ENCODE results near the gene EMC8.
A peak's percentile ranks its signal among the peaks of the same experiment; 100 is the strongest.
"Not testable (repeated sequence)": the region's sequence is repeated elsewhere in the genome, so short reads cannot be mapped to it uniquely, and the experiment has no call there.

The EMC8 gene

DNA sequence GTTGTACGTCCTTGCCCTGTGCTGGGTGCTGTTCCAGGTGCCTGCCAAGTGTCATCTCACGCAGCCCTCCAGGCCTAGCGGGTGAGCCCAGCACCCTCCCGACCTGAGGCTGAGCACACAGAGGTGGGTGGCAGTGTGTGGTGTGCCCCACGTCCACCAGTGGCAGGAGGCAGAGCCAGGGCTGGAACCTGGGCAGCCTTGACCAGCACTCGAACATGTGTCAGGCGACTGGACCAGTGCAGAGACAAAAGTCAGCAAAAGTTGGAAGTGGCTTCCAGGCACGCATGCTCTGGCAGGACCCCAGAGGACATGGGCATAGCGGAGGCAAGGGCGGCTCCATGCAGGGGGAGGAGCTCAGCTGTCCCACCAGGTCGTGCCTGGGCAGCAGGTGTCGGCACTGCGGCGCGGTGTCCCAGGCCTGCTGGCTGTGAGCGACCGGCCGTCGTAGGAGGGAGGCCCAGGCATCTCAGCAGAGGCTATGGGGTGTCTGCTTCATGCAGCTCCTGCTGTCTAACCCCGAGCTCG, 35.9 kb upstream of the EMC8 start:
- no peak for DNase-seq (ENCODE audit: low read depth in 1 of 2, low spot score in 1 of 2)

DNA sequence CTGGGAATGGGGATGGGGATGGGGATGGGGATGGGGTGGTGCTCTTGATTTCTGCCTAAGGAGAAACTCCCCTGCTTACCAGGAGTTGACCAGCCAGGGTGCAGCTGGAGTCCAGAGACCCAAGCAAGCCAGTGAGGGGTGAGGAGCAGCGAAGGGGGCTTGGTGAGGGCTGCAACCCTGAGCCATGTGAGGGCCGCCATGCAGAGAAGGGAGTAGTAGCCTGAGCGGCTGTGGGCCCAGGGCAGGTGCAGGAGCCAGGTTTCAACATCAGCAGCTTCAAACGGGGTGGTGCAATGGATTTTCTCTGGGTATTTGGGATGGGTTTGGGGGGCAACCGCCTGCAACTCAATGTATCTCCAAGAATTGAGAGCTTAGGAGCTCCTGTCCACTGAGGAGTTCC, 35.4 kb upstream of the EMC8 start:
- no peak for DNase-seq (ENCODE audit: low read depth in 1 of 2, low spot score in 1 of 2)

DNA sequence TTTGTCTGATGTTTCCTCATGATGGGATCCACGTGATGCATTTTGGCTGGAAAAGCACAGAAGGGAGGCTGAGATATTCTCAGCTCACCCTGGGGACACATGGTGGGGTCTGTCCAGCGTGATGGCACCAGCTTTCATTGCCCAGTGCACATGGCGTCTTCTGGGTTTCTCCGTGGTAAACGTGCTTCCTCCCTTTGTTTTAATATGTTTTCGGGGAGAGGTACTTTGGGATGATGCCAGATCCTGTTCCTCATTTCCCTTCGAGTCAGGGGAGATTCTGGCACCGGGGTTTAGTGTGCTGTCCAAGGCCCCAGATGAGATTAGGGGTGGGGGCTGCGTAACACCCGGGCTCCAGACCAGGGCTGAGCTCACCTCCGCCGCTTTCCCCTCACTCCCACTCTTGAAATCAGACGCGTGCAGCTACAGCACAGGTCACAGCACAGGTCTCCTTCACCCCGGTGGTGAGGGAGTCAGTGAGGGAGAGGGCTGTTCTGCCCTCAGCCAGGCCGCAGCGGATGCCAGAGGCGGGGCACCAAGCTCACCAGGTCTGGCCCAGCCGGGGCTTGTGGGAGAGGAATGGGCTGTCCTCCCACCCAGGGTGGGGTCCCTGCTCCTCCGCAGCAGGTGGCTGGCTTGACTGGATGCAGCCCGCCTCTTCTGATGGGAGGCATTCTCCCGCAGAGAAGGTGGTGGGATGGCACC, 34.0 kb upstream of the EMC8 start:
- no peak for DNase-seq (ENCODE audit: low read depth in 1 of 2, low spot score in 1 of 2)

DNA sequence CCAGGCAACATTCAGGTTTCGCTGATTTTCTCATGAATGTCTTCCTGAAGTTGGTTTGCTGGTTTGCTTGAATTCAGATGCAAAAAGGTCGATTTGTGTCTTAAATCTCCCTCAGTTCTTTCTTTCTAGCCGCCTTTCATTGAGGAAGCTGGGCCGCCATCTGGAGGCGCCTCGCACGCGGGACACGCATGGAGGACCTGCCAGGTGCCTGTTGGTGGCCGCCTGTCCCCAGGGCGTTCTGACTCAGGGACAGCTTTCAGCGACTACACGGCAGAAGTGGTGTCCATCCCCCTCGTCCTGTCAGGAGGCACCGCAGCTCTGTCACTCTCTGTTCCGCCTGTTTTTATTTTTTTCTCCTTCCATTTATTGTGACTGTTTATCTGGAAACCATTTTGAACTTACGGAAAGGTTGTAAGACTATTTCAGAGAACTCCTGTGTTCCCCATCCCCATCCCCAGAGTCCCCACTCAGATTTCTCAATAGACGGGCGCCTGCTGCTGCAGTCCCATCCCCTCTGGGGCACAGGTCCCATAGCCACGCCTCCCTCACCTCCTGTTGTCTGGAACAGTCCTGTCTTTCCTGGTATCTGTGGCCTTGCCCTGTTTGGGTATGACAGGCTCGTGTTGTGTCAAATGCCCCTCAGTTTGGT, 33.4 kb upstream of the EMC8 start:
- DNase-seq (ENCODE audit: low read depth in 1 of 2, low spot score in 1 of 2), result no peak

DNA sequence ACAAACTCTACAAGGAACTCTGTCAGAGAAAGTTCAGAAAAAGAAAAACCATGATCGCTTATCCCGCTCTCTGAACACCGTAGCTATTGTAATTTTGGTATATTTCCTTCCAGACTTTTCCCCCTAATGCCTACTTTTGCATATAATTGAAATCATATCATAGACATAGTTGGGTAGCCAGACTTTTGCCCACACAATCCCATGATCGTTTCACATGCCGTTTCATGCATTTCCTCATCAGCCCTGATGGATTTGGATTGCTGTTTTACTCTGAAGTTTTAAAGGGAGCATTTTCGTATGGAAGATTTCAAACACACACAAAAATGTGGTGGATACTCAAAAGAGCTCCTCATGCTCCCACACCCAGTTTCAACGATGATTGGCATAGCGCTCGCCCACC, 31.5 kb upstream of the EMC8 start:
- DNase-seq (ENCODE audit: low read depth in 1 of 2, low spot score in 1 of 2), result no peak

DNA sequence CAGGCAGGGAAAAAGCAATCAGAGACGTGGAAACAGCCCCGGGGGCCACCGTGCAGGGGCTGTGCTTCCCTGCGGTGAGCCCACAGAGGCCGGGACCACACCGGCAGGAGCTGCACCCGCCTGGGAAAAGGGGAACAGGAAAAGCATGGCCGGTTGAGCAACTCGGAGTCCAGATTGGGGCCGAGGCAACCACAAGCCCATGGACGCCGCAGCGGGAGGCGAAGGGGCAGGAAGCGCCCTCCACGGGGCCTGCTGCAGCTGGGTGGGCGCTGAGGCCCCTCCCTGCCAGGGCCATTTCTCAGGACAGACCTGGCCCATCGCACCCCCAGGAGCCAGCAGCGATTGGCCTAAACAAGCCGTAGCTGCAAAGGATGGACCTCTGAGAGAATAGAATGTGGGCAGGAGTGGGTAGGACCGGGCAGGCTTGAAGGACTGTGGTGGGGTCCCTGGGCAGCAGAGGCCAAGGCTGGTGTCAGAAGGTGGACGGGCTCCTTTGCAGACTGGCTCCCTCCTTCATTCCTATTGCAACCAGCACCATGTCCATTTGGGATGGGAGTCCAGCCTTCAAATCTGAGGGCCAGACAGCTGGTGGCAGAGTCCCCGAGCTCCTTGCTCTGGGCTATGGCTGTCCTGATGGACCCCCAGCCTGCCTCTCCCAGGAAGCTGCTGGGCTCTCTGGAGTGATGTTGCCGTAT, 30.6 kb upstream of the EMC8 start:
- DNase-seq (ENCODE audit: low read depth in 1 of 2, low spot score in 1 of 2), result no peak

DNA sequence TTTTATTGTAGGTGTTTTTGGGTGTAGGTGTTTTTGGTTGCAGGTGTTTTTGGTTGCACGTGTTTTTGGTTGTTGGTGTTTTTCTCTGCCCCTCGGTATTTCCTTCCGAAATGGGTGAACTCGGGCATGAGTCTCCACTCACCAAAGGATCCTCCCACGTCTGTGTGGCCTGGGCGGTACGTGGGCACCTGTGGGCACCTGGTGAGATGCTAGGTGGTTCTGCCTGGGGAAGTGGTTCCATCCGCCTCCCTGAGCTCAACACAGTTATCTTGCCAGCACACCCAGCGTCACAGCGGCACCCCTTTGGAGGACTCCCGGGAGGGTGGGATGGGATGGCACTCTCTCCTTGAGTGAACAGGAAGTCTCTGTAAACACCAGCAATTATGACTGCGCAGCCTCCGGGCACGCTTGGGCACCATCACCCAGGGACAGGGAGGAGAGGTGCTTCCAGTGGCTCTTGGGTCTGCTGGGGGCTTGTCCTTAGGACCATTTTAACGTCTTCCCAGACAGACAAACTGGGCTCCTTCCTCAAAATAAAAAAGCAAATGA, 29.9 kb upstream of the EMC8 start:
- no peak for DNase-seq (ENCODE audit: low read depth in 1 of 2, low spot score in 1 of 2)

DNA sequence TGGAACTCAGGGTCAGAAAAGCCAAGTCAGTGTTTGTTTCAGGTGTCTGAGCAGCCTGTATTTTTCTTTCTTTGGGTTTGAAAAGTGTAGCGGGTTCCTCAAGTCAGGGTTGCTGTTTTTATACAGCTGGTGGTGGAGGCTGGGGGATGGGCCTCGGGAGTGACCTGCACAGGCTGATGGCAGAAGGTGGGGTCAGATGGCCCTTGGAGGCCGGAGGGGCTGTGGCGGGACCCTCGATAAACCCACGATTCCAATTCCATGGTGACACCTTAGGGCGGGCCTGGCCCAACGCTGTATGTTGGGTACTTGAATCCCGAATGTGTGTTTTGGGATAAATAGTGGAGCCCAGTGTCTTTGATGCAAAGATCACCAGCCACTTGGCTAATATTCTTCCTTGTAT, 28.8 kb upstream of the EMC8 start:
- no peak for DNase-seq (ENCODE audit: low read depth in 1 of 2, low spot score in 1 of 2)

DNA sequence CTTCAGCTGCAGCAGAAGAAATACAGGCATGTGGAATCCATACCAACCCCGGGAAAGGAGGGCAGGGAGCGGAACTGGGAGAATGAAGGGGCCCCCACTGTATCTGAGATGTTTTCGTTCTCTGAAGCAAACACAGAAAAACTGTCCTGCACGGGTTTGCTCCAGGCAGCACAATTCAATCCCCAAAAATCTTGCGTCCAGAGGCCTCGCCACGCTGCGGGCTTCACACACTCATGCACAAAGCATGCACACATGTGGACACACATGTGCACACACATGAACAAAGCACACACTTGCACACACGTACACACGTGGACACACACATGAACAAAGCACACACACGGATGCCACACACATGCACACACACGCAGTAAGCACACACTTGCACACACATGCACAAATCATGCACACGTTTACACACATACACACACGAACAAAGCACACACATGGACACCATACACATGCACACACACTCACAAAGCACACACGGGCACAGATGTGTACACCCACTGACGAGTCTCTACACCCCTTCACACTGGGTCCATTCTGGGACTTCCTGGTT, 27.4 kb upstream of the EMC8 start:
- DNase-seq (ENCODE audit: low read depth in 1 of 2, low spot score in 1 of 2), result no peak

DNA sequence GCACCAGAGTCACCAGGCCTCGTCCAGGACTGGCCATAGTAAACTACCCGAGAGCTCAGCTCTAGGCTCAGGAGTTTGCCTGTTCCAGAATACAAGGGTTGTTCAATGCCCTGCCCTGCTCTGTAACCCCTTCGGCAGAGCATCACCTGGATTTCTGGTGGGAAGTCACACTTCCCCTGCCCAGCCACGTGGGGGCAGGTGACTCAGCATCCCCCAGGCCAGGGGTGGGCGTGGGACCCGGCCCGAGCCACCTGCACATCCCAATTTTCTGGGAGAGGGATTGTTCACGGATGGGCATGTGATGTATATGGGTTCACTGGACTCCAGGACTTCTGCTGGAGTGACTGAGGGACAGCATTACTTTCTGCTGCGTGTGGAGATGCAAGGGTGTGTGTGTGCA, 26.0 kb upstream of the EMC8 start:
- DNase-seq (ENCODE audit: low read depth in 1 of 2, low spot score in 1 of 2), result no peak

DNA sequence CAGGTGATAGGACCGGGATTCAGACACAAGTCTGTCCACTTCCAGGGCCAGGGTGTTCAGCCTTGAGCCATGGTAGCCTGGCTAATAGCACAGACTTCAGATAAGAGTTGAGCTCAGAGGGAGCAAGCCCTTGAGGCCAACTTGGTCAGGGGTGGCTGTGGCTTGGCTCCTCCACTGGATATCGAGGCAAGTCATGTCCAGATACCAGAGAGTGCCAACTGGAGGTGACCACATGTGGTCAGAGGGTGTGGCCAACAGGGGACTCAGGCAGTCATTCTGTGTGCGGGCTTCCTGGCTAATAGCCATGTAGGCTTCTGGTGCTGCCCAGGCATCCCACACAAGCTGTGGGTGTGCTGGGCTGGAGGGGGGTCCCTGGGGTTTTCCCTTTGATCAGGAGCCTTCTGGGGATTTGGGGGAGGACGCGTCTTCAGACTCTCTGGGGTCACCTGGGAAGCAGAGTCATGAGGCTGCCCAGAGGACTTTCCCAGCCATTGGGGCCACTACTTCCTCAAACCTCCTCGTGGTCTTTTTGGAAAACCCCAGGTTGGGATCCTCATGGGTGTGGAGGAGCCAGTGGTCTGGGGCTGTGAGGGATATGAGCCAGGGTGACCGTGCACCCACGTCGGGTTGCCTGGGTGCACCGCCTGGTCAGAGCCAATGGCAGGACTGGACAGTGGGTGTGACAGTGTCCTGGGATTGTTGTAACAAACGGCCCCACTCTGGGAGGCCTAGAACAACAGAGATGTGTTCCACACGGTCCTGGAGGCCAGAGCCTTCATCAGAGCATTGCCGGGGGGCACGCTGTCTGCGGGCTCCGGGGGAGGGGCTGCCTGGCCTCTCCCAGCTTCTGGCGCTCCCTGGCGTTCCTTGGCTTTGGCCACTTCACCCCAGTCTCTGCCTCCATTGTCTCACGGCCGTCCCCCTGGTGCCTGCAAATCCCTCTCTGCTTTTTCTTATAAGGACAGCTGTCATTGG, 25.1 kb upstream of the EMC8 start:
- no peak for DNase-seq (ENCODE audit: low read depth in 1 of 2, low spot score in 1 of 2)

DNA sequence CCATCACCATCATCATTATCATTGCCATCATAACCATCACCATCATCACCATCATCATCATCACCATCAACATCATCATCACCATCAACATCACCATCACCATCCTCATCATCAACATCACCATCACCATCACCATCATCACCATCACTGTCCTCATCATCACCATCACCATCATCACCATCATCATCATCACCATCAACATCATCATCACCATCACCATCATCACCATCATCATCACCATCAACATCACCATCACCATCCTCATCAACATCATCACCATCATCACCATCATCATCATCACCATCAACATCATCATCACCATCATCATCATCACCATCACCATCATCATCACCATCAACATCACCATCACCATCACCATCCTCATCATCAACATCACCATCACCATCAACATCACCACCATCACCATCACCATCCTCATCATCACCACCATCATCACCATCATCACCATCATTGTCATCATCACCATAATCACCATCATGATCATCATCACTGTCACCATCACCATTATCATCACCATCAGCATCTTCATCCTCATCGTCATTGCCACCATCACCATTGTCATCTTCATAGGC, 24.1 kb upstream of the EMC8 start:
- no peak for DNase-seq (ENCODE audit: low read depth in 1 of 2, low spot score in 1 of 2)

DNA sequence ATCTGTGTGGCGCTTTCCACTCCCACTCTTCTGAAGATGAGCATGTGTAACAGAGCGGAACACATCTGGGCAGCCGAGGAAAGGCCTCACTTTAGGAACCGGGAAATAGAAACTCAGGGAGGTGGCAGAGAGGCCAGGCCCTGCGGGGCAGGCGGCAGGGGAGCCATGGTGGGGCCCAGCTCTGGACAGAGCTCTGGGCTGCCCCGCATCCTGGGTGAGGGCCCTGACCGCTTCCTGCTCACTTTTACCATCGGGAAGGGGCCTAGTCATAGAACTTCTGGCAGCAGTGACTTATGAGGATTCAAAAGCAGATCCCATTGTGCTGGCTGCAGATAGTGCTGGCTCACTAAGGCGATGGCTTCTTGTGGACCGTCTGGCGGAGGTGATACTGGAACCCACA, 22.8 kb upstream of the EMC8 start:
- DNase-seq (ENCODE audit: low read depth in 1 of 2, low spot score in 1 of 2), result no peak

DNA sequence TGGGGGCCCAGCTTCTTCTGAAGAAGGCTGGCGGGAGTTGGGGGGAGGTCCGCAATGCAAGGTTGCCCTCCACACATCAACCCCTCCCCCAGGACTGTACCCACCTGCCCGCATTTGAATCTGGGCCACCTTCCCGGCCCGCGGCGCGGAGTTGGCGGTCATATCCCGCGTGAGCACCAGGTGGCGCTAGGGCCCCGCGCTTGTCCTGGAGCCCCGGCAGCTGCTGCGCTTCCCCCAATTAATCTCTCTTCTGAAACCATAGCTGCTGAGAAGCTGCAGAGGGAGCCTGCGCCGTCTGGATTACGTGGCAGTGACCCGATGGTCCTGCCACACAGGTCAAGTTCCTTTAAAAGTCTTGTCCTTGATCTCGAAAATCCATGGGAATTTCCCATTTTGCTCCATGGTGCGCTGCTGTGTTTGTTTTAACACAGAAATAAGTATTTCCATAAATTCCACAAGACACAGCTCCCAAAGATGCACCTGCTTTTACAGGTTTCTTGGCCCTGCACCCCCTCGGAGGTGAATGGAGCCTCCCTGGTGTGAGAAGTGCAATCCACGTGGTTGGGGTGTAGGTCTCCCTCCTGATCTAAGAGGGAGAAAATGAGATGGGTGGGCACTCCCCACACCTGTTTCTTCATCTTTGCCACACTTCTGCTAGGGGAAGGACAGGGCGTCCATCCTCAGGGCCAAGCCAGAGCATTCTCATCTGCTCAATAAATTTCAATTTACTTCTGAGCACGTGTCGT, 22.2 kb upstream of the EMC8 start:
- DNase-seq (ENCODE audit: low read depth in 1 of 2, low spot score in 1 of 2), result peak; percentile 68

DNA sequence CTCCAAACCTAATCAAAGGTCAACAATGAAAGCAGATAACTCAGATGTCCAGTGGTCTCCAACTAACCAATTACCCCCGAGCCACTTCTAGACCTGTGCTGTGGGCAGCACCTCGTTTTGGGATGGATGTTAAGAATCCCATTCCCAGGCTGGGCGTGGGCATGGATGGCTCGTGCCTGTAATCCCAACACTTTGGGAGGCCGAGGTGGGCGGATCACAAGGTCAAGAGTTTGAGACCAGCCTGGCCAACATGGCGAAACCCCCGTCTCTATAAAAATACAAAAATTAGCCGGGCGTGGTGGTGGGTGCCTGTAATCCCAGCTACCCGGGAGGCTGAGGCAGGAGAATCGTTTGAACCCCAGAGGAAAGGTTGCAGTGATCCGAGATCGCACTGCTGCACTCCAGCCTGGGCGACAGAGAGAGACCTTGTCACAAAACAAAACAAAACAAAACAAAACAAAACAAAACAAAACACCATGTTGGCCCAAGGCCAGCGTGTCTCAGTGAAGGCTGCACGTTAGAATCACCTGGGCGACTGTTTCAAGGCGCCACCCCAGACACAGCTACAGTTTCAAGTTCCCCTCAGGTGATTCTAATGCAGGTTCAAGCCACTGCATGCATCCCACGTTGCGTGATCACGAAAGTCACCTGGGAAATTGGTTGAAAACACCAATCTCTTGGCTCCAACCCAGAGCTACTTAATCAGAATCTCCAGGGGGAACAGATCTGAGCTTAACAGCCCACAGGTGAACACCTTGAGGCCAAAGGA, 21.4 kb upstream of the EMC8 start:
- DNase-seq (ENCODE audit: low read depth in 1 of 2, low spot score in 1 of 2), result no peak

DNA sequence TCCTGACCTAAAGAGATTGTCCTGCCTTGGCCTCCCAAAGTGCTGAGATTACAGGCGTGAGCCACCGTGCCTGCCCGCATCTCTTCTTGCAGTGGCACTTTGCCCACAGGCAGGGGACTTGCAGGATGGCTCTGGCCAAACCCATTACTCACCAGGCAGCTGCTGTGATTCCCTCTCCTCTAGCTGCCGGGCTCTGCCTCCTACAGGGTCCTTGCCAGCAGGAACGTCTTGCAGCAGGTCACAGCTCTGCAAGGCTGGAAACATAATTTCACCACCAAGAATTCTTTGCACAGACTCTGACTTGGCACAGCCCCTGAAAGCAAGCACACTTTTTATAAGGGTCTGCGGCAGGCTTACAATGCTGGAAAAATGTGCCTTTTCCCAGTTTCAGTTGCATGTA, 20.4 kb upstream of the EMC8 start:
- DNase-seq (ENCODE audit: low read depth in 1 of 2, low spot score in 1 of 2), result no peak

DNA sequence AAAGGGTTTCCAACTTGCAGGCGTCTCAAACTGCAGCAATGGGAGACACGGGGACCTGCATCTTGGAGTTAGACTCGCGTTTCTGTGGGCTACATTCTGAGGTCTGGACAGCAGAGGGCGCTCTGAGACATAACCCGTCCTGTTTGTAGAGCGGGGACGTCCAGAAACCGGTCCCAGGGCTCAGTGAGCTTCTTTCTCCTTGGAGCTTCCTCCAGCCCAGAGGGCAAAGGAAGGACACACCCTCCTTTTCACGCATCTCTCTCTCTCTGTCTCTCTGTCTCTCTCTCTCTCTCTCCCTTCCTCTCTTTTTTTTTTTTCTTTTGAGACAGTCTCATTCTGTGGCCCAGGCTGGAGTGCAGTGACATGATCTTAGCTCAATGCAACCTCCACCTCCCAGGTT, 19.9 kb upstream of the EMC8 start:
- DNase-seq (ENCODE audit: low read depth in 1 of 2, low spot score in 1 of 2), result peak; percentile 73 to 78

DNA sequence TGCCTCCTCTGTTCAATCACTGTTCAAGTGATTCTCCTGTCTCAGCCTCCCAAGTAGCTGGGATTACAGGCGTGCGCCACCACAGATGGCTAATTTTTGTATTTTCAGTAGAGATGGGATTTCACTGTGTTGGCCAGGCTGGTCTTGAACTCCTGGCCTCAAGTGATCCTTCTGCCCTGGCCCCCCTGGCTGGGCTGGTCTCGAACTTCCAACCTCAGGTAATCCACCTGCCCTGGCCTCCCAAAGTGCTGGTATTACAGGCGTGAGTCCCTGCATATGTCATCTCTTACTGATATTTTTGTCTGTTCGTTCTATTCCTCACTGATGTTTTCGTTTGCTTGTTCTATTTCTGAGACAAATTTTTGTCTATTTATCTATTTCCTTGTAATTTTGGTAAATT, 17.9 kb upstream of the EMC8 start:
- not testable (repeated sequence) for DNase-seq (ENCODE audit: low read depth in 1 of 2, low spot score in 1 of 2)

DNA sequence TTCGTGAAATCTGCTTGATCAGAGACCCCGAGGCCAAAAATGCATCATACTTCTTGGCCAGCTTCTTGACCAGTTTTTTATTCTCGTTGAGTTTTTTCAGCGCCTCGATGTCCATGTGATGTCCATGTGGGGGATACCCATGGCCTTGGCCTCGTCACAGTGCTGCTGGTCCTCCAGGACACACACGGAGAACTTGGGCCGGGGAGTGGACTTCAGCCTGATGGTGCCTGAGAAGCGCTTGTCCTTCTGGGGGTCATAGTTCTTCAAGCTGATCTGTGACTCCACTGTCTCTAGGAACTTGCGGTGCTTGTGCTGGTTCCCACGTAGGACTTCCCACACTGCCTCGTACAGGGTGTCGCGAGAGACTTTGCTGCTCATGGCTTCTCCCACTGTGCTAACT, 16.8 kb upstream of the EMC8 start:
- DNase-seq (ENCODE audit: low read depth in 1 of 2, low spot score in 1 of 2), result no peak
